Brain microvascular endothelial cell (primary cell): ENCODE results near the gene CHCHD6.

Source experiments
- DNase-seq: peaks from one replicate; pipeline ENCODE4 v3.0.0-alpha.2; 2020
- H3K27ac ChIP-seq: fragments of 250-450 bp; sonication (Bioruptor Pico); 2 replicates; pipeline ENCODE4 v1.5.1; 2020; ENCODE audit warnings: mild to moderate bottlenecking, moderate library complexity
- H3K27me3 ChIP-seq: fragments of 250-450 bp; sonication (Bioruptor Pico); replicated peaks from 2 replicates; pipeline ENCODE4 v1.5.1; 2020; ENCODE audit warnings: mild to moderate bottlenecking
- H3K36me3 ChIP-seq: fragments of 250-450 bp; sonication (Bioruptor Pico); replicated peaks from 2 replicates; pipeline ENCODE4 v1.5.1; 2020; ENCODE audit warnings: mild to moderate bottlenecking
- H3K4me3 ChIP-seq: 2 replicates; pipeline ENCODE4 v1.5.1; 2011; ENCODE audit warnings: low read depth, mild to moderate bottlenecking, control low read depth, low read length, moderate library complexity
- CTCF ChIP-seq: IDR thresholded peaks from 2 replicates; pipeline ENCODE4 v1.5.1; 2011; ENCODE audit warnings: low read depth, mild to moderate bottlenecking, moderate library complexity, low read length, control low read depth, inconsistent platforms; ENCODE audit errors: missing control alignments
- in situ Hi-C: cut with HindIII; loops from 2 replicates; pipeline ENCODE4 v1.10.0; 2017; ENCODE audit warnings: low sequenced_read_pairs, low pct_ligation_motif_present

Gene CHCHD6

GRCh38 chr3:126952983-126953660 is 249.1 kb downstream of the CHCHD6 start:
- Histone ChIP-seq H3K27me3 (no peaks in the 10 kb centered on the region), H3K4me3 (no peak overlapping the region), H3K36me3 (no peaks in the 10 kb centered on the region), H3K27ac (no peak overlapping the region)
- DNase-seq: no peak
- in situ Hi-C loops: no loop called here
- TF ChIP-seq CTCF: no peak

- no peaks in the 10 kb centered on the region for H3K36me3 ChIP-seq
- no peak for DNase-seq
- H3K4me3 ChIP-seq: no peak overlapping the region
- in situ Hi-C loops: no loop called here
- TF ChIP-seq CTCF: no peak
- no peaks in the 10 kb centered on the region for H3K27me3 ChIP-seq
- H3K27ac ChIP-seq: no peak overlapping the region
These were observed 250.3 kb downstream of the CHCHD6 start for GRCh38 chr3:126954141-126954842.

- TF ChIP-seq CTCF: no peak
- no peaks in the 10 kb centered on the region for H3K27me3 ChIP-seq
- no peak overlapping the region for H3K4me3 ChIP-seq
- no peaks in the 10 kb centered on the region for H3K36me3 ChIP-seq
- DNase-seq: no peak
- in situ Hi-C loops: no loop called here
- H3K27ac ChIP-seq: no peak overlapping the region
These were observed 251.2 kb downstream of the CHCHD6 start for GRCh38 chr3:126955004-126955790.

DNA sequence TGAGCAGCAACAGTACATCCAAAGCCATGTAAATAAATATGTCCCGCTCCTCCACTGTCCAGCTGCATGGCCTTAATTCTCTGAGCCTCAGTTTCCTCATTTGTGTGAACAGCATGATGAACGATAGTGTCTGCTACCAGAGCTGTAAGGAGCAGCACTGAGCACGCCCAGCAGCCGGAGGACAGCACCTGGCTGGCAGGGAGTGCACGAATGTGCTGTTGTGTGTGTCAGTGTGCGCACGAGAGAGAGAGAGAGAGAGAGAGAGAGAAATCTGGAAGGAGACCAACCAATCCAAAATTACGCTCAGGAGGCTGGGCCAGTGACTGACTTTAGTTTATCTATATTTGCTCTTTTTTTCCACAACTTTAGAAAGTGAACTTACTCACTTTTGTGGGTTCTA is 252.3 kb downstream of the CHCHD6 start:
- in situ Hi-C loops: no loop called here

More for the DNA sequence above, 252.3 kb downstream of the CHCHD6 start:
- Histone ChIP-seq H3K36me3 (no peaks in the 10 kb centered on the region), H3K4me3 (no peak overlapping the region), H3K27ac (no peak overlapping the region), H3K27me3 (no peaks in the 10 kb centered on the region)
- no peak for TF ChIP-seq CTCF
- no peak for DNase-seq
